ENCODE measurements around the gene CMTM7.

GRCh38 chr3:32432711-32433530 lies 41.3 kb downstream of the CMTM7 start:
- TF ChIP-seq CTCF (IDR thresholded peaks at IDR 0.05; ENCODE audit: insufficient read depth, low read length) = no peak
- no peak for TF ChIP-seq POLR2AphosphoS5 (IDR thresholded peaks at IDR 0.05; ENCODE audit: low read depth)
- TF ChIP-seq REST (IDR thresholded peaks at IDR 0.05; ENCODE audit: insufficient replicate concordance, low read depth) = no peak
- no peak for TF ChIP-seq GABPA (IDR thresholded peaks at IDR 0.05; ENCODE audit: low read depth)
